AG04450 (cell line): ENCODE results near the gene APBB2. TPM values are rescaled to one million over a fixed set of nuclear protein-coding genes. Genes with fewer than 3 reads are reported as not detected.

Experiments used
- CTCF ChIA-PET: fragments of 300-600, 350-600 bp; formaldehyde crosslinking; extraction: SDS; loops from one replicate; lab custom pipeline; 2022; ENCODE audit warnings: antibody characterized with exemption, inconsistent platforms; lab: Charles Lee
- POLR2A ChIA-PET: fragments of 350-600 bp; formaldehyde crosslinking; extraction: SDS; loops from one replicate; lab custom pipeline; 2021; ENCODE audit warnings: antibody characterized with exemption, inconsistent platforms; lab: Yijun Ruan, JAX
- DNase-seq: peaks from one replicate; pipeline ENCODE4 v3.0.0-alpha.2; 2011; ENCODE audit warnings: low read depth, low spot score
- H3K27ac ChIP-seq: one replicate; pipeline ENCODE4 v1.5.1; 2012; ENCODE audit warnings: low read depth, low read length, control low read depth
- H3K27me3 ChIP-seq: one replicate; pipeline ENCODE4 v1.6.0; 2012; ENCODE audit warnings: low read length; ENCODE audit not compliant: control insufficient read depth, insufficient read depth
- H3K4me3 ChIP-seq: 2 replicates; pipeline ENCODE4 v1.5.1; 2011; ENCODE audit warnings: mild to moderate bottlenecking, low read depth, low read length, control low read depth
- H3K9me3 ChIP-seq: 2 replicates; pipeline ENCODE4 v1.5.1; 2012; ENCODE audit warnings: low read length; ENCODE audit not compliant: control insufficient read depth, insufficient read depth
- polyA plus RNA-seq: library from polyadenylated mRNA; depleted of rRNA; stranded (reverse); fragments of >200 nt; gene quantifications from 2 replicates; pipeline ENCODE4 v1.2.3, GENCODE V29; 2011
- TF ChIP-seq, protein P1 (sequence below): IDR thresholded peaks from 2 replicates; pipeline ENCODE4 v1.5.1; 2011; ENCODE audit warnings: low read depth, low read length, control low read depth, inconsistent platforms

The APBB2 gene
- polyA plus RNA-seq, 1 experiment = 52.7 TPM

GRCh38 chr4:41164405-41164804 is 49.9 kb downstream of the APBB2 start:
- TF ChIP-seq, protein P1, sequence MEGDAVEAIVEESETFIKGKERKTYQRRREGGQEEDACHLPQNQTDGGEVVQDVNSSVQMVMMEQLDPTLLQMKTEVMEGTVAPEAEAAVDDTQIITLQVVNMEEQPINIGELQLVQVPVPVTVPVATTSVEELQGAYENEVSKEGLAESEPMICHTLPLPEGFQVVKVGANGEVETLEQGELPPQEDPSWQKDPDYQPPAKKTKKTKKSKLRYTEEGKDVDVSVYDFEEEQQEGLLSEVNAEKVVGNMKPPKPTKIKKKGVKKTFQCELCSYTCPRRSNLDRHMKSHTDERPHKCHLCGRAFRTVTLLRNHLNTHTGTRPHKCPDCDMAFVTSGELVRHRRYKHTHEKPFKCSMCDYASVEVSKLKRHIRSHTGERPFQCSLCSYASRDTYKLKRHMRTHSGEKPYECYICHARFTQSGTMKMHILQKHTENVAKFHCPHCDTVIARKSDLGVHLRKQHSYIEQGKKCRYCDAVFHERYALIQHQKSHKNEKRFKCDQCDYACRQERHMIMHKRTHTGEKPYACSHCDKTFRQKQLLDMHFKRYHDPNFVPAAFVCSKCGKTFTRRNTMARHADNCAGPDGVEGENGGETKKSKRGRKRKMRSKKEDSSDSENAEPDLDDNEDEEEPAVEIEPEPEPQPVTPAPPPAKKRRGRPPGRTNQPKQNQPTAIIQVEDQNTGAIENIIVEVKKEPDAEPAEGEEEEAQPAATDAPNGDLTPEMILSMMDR = no peak
- no peaks in the 10 kb centered on the region for H3K9me3 ChIP-seq
- no peak overlapping the region for H3K27ac ChIP-seq
- H3K4me3 ChIP-seq = no peak overlapping the region
- H3K27me3 ChIP-seq = no peaks in the 10 kb centered on the region
- ChIA-PET CTCF (no interaction called here), POLR2A (no interaction called here)
- DNase-seq = no peak

DNA sequence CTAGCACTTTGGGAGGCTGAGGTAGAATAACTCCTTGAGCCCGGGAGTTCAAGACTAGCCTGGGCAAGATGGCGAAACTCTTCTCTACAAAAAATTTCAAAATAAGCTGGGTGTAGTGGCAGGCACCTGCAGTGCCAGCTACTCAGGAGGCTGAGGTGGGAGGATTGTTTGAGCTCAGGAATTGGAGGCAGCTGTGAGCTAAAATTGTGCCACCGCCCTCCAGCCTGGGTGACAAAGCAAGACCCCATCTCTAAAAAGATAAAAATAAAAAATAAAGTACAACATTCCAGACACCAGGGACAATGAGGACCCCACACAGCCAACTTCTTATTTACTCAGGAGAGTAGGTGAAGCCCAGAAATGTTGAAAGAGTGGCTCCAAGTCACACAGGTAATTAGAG is 53.0 kb downstream of the APBB2 start:
- ChIA-PET POLR2A (interaction anchor here (1.4 kb wide), 1 partner anchor 12 kb away, joined by 3 read pairs; no protein-coding TSS in a partner anchor), CTCF (interaction anchor here (0.6 kb wide), 1 partner anchor 51 kb away, joined by 4 read pairs; no protein-coding TSS in a partner anchor)
- H3K4me3 ChIP-seq = no peak overlapping the region
- no peak overlapping the region for H3K27ac ChIP-seq
- TF ChIP-seq, protein P1 = no peak
- DNase-seq = no peak
- no peaks in the 10 kb centered on the region for H3K27me3 ChIP-seq
- H3K9me3 ChIP-seq = no peaks in the 10 kb centered on the region

DNA sequence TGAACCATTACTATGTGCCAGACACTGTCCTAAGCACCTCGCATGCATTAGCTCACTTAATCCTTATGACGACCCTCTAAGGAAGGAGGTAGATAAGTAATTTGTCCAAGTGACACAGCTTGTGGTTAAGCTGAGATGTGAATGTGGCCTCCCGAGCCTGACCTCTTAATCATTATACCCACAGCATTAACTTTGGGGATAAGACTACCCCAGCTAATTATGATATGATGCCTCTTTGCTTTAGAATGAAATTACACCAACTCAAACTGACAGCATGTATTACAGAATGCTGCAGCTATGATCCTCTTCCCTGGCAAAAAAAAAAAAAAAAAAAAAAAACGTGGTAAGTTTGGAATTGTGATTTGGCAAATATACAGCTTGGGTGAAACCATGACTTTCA is 53.5 kb downstream of the APBB2 start:
- POLR2A ChIA-PET = interaction anchor here (0.6 to 1.4 kb wide), 4 partner anchors 12 to 88 kb away, joined by 3 to 10 read pairs (median 4); no protein-coding TSS in a partner anchor
- TF ChIP-seq, protein P1 = no peak
- Histone ChIP-seq H3K9me3 (no peaks in the 10 kb centered on the region), H3K27ac (no peak overlapping the region), H3K4me3 (no peak overlapping the region), H3K27me3 (no peaks in the 10 kb centered on the region)
- CTCF ChIA-PET = interaction anchor here (0.6 to 1.6 kb wide), 3 partner anchors 16 to 53 kb away, joined by 4 to 7 read pairs (median 4); partner anchors contain the start of gene APBB2
- no peak for DNase-seq

GRCh38 chr4:41160012-41160789 is 54.1 kb downstream of the APBB2 start:
- TF ChIP-seq, protein P1 = no peak
- CTCF ChIA-PET = interaction anchor here (0.7 to 1.6 kb wide), 4 partner anchors 11 to 54 kb away, joined by 3 to 7 read pairs (median 4); partner anchors contain the start of gene APBB2
- no peak for DNase-seq
- no peaks in the 10 kb centered on the region for H3K9me3 ChIP-seq
- no peak overlapping the region for H3K4me3 ChIP-seq
- H3K27me3 ChIP-seq = no peaks in the 10 kb centered on the region
- POLR2A ChIA-PET = interaction anchor here (0.6 to 1.4 kb wide), 4 partner anchors 13 to 89 kb away, joined by 3 to 10 read pairs (median 4); no protein-coding TSS in a partner anchor
- H3K27ac ChIP-seq = peak overlapping the region; percentile 58

DNA sequence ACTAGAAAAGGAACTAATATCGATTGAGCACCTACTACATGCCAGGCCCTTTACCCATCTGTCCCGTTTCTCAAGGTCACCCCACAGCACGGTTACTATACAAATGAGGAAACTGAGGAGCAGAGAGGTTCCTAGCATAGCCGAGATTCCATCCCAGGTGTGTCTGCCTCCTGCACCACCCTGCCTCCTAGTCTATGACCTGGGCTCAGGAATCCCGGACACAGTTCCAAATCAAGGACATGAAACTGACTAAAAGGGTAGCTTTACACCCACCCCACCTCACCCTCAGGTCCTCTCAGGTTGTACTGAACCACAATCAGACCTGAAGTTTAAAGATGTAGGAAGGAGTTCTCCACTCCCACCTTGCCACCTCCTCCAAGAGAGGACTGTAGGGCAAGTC is 55.6 kb downstream of the APBB2 start:
- TF ChIP-seq, protein P1 = no peak
- Histone ChIP-seq H3K27ac (no peak overlapping the region), H3K27me3 (no peaks in the 10 kb centered on the region), H3K9me3 (no peaks in the 10 kb centered on the region), H3K4me3 (no peak overlapping the region)
- ChIA-PET POLR2A (no interaction called here), CTCF (no interaction called here)
- DNase-seq = no peak
